Lower leg skin (tissue), 3 donors: ENCODE measurements around the gene STRBP.

ENCODE experiments used
- CTCF ChIP-seq, 3 donors: fragments of 450-650 bp; IDR thresholded peaks; one replicate each; pipeline ENCODE4 v1.5.1; 2016; ENCODE audit warnings: antibody characterized with exemption in 3 of 3, mild to moderate bottlenecking in 3 of 3, moderate library complexity in 2 of 3
- POLR2A ChIP-seq, 2 donors: fragments of 450-650 bp; IDR thresholded peaks; one replicate each; pipeline ENCODE4 v1.6.1; 2016 to 2017; ENCODE audit warnings: antibody characterized with exemption in 2 of 2, mild to moderate bottlenecking in 1 of 2, moderate library complexity in 1 of 2

GRCh38 chr9:123187131-123187530, 81.3 kb downstream of the STRBP start:
- TF ChIP-seq CTCF (IDR thresholded peaks at IDR 0.05) (no peak), POLR2A (IDR thresholded peaks at IDR 0.05) (no peak)
